ENCODE data around the gene HBA2. TPM values are rescaled to one million over a fixed set of nuclear protein-coding genes. Genes with fewer than 3 reads are reported as not detected.
"Not testable (repeated sequence)": the region's sequence is repeated elsewhere in the genome, so short reads cannot be mapped to it uniquely, and the experiment has no call there.

Gene HBA2
- total and polyA plus RNA-seq, 2 donors from 2014 or later = 11.1 to 33.9 TPM

GRCh38 chr16:149024-149660, 23.5 kb upstream of the HBA2 start:
- Histone ChIP-seq H3K4me1 (ENCODE audit: control insufficient read depth in 2 of 3, insufficient read depth in 2 of 3, low read depth in 1 of 3, low read length in 3 of 3) (no peaks in the 10 kb centered on the region), H3K9me3 (ENCODE audit: control insufficient read depth in 2 of 3, insufficient read depth in 1 of 3, low read length in 3 of 3) (no peaks in the 10 kb centered on the region), H3K27me3 (ENCODE audit: control insufficient read depth, insufficient read depth, low read length) (no peaks in the 10 kb centered on the region), H3K36me3 (ENCODE audit: control insufficient read depth in 2 of 3, insufficient read depth in 3 of 3, low read length in 3 of 3) (no peaks in the 10 kb centered on the region), H3K4me3 (ENCODE audit: low read length in 3 of 3) (no peak overlapping the region), H3K27ac (ENCODE audit: low read depth in 2 of 2, low read length in 2 of 2) (no peak overlapping the region), H3K9ac (ENCODE audit: low read length in 3 of 3) (no peak overlapping the region)
- no peak for FAIRE-seq
- DNase-seq = no peak
- TF ChIP-seq CTCF (IDR thresholded peaks at IDR 0.05; ENCODE audit: borderline replicate concordance, extremely low read depth, insufficient read depth) = no peak
- intact Hi-C loops (cut with DNase I) = no loop called here

- no peak for FAIRE-seq
- TF ChIP-seq CTCF (IDR thresholded peaks at IDR 0.05; ENCODE audit: borderline replicate concordance, extremely low read depth, insufficient read depth) = no peak
These were observed 20.2 kb upstream of the HBA2 start, which contains the start of gene HBZ for GRCh38 chr16:152141-153128. Gene HBZ, plus strand, starts transcription at chr16:152644. Its CDS starts 266 bp downstream, at chr16:152910.

GRCh38 chr16:153129-153521, 19.6 kb upstream of the HBA2 start:
- H3K9ac ChIP-seq (ENCODE audit: low read length in 3 of 3); intact Hi-C loops (cut with DNase I); H3K27ac ChIP-seq (ENCODE audit: low read depth in 2 of 2, low read length in 2 of 2); H3K9me3 ChIP-seq (ENCODE audit: control insufficient read depth in 2 of 3, insufficient read depth in 1 of 3, low read length in 3 of 3); FAIRE-seq; H3K4me3 ChIP-seq (ENCODE audit: low read length in 3 of 3); H3K4me1 ChIP-seq (ENCODE audit: control insufficient read depth in 2 of 3, insufficient read depth in 2 of 3, low read depth in 1 of 3, low read length in 3 of 3); DNase-seq; H3K36me3 ChIP-seq (ENCODE audit: control insufficient read depth in 2 of 3, insufficient read depth in 3 of 3, low read length in 3 of 3): not testable (repeated sequence)
- H3K27me3 ChIP-seq (ENCODE audit: control insufficient read depth, insufficient read depth, low read length) = peaks cover 12% of the 10 kb centered on the region

More at GRCh38 chr16:152141-153128, 20.2 kb upstream of the HBA2 start, which contains the start of gene HBZ:
- H3K9me3 ChIP-seq (ENCODE audit: control insufficient read depth in 2 of 3, insufficient read depth in 1 of 3, low read length in 3 of 3) = no peaks in the 10 kb centered on the region
- intact Hi-C loops (cut with DNase I) = no loop called here
- peaks cover 12% of the 10 kb centered on the region for H3K27me3 ChIP-seq (ENCODE audit: control insufficient read depth, insufficient read depth, low read length)
- H3K36me3 ChIP-seq (ENCODE audit: control insufficient read depth in 2 of 3, insufficient read depth in 3 of 3, low read length in 3 of 3) = no peaks in the 10 kb centered on the region
- no peak within 1 kb of the TSS for H3K4me3 ChIP-seq (ENCODE audit: low read length in 3 of 3)
- no peak within 1 kb of the TSS for H3K9ac ChIP-seq (ENCODE audit: low read length in 3 of 3)
- H3K27ac ChIP-seq (ENCODE audit: low read depth in 2 of 2, low read length in 2 of 2) = no peak within 1 kb of the TSS
- no peak for DNase-seq
- peaks cover 0 to 4% (median 2%) of the 10 kb centered on the region in 3 donors for H3K4me1 ChIP-seq (ENCODE audit: control insufficient read depth in 2 of 3, insufficient read depth in 2 of 3, low read depth in 1 of 3, low read length in 3 of 3)

- FAIRE-seq; DNase-seq; intact Hi-C loops (cut with DNase I); H3K9me3 ChIP-seq (ENCODE audit: control insufficient read depth in 2 of 3, insufficient read depth in 1 of 3, low read length in 3 of 3); H3K36me3 ChIP-seq (ENCODE audit: control insufficient read depth in 2 of 3, insufficient read depth in 3 of 3, low read length in 3 of 3); H3K27ac ChIP-seq (ENCODE audit: low read depth in 2 of 2, low read length in 2 of 2); H3K4me1 ChIP-seq (ENCODE audit: control insufficient read depth in 2 of 3, insufficient read depth in 2 of 3, low read depth in 1 of 3, low read length in 3 of 3); H3K9ac ChIP-seq (ENCODE audit: low read length in 3 of 3); H3K4me3 ChIP-seq (ENCODE audit: low read length in 3 of 3): not testable (repeated sequence)
- H3K27me3 ChIP-seq (ENCODE audit: control insufficient read depth, insufficient read depth, low read length) = peaks cover 15% of the 10 kb centered on the region
These were observed 19.0 kb upstream of the HBA2 start for GRCh38 chr16:153550-154216.

Data from kidney (tissue), 14 donors.